Omental fat pad (tissue), 4 donors: ENCODE measurements around the gene S100A11. TPM values are rescaled to one million over a fixed set of nuclear protein-coding genes. Genes with fewer than 3 reads are reported as not detected.

ENCODE experiments used
- ATAC-seq: fragments of 150-250 bp; one replicate; pipeline ENCODE4 v1.9.1; 2016; ENCODE audit warnings: mild to moderate bottlenecking, moderate library complexity; ENCODE audit not compliant: low FRiP score
- DNase-seq: peaks from one replicate; pipeline ENCODE4 v3.0.0-alpha.2; 2019; ENCODE audit warnings: low spot score
- CTCF ChIP-seq, 3 donors: fragments of 450-650 bp; IDR thresholded peaks; one replicate each; pipeline ENCODE4 v1.5.1; 2016 to 2017; ENCODE audit warnings: antibody characterized with exemption in 3 of 3, mild to moderate bottlenecking in 3 of 3, moderate library complexity in 2 of 3
- small RNA-seq: library from RNA; depleted of rRNA; stranded (forward); fragments of <200 nt; gene quantifications from one replicate; pipeline ENCODE3, GENCODE V24; 2016
- total RNA-seq, 4 donors: library from RNA; depleted of rRNA; stranded (reverse); fragments of >200 nt; gene quantifications; one replicate each; pipeline ENCODE4 v1.1.0, GENCODE V29; 2016

S100A11 gene
- total RNA-seq, 4 donors from 2014 or later, result 211 to 389 (median 295) TPM

GRCh38 chr1:151985270-151985669 lies 51.5 kb downstream of the S100A11 start:
- DNase-seq (no peak), ATAC-seq (no peak)
- TF ChIP-seq CTCF (IDR thresholded peaks at IDR 0.05), result no peak

GRCh38 chr1:151984313-151984956 lies 52.4 kb downstream of the S100A11 start:
- ATAC-seq (no peak), DNase-seq (no peak)
- TF ChIP-seq CTCF (IDR thresholded peaks at IDR 0.05), result no peak

Small RNA genes lying within 50 kb of the gene (small RNA-seq; reads per million reads assigned to genes)
- gene SPTLC1P4, result not detected

Other genes with a start within 250 kb of the S100A11 start
- 1 to 10 TPM; 3.2 to 4.9 (median 4.1) TPM for gene TDRKH, start 246.5 kb downstream of the S100A11 start, total RNA-seq
- gene LINGO4, start 231.6 kb downstream of the S100A11 start, total RNA-seq, result under 1 TPM in 1 of 4 donors, not detected in 3; 0.19 TPM
- 10 to 100 TPM in 1 of 4 donors, 1 to 10 TPM in 2, not detected in 1; 2.0 to 16.0 (median 5.8) TPM for gene RORC, start 205.2 kb downstream of the S100A11 start, total RNA-seq
- 1 to 10 TPM in 1 of 4 donors, not detected in 3; 1.9 TPM for gene C2CD4D, start 197.2 kb downstream of the S100A11 start, total RNA-seq
- gene THEM5, start 183.3 kb downstream of the S100A11 start, total RNA-seq, result not detected
- 10 to 100 TPM; 17.3 to 29.3 (median 21.8) TPM for gene THEM4, start 127.5 kb downstream of the S100A11 start, total RNA-seq
- 100 to 1,000 TPM; 127 to 351 (median 161) TPM for gene S100A10, start 43.1 kb downstream of the S100A11 start, total RNA-seq
- gene TCHHL1, start 52.1 kb upstream of the S100A11 start, total RNA-seq, result not detected
- 1 to 10 TPM in 2 of 4 donors, under 1 TPM in 2; 0.19 to 1.4 (median 0.86) TPM for gene TCHH, start 78.4 kb upstream of the S100A11 start, total RNA-seq
- gene RPTN, start 122.2 kb upstream of the S100A11 start, total RNA-seq, result not detected
- gene HRNR, start 187.2 kb upstream of the S100A11 start, total RNA-seq, result not detected